Mammary epithelial cell (primary cell): ENCODE results near the gene HS3ST4.

Source experiments
- CTCF ChIP-seq, 2 donors: IDR thresholded peaks in 1 of 2; conservative IDR thresholded peaks in 1 of 2; 2 replicates each; pipeline ENCODE4 v1.5.1; 2011 to 2012; ENCODE audit warnings: inconsistent platforms in 2 of 2, low read length in 2 of 2, mild to moderate bottlenecking in 2 of 2, control low read depth in 1 of 2, low read depth in 1 of 2; ENCODE audit not compliant: insufficient read depth in 1 of 2; ENCODE audit errors: extremely low read depth in 1 of 2
- EZH2 ChIP-seq: IDR thresholded peaks from 2 replicates; pipeline ENCODE4 v1.6.1; 2012; ENCODE audit warnings: low read length, inconsistent platforms, borderline replicate concordance

DNA sequence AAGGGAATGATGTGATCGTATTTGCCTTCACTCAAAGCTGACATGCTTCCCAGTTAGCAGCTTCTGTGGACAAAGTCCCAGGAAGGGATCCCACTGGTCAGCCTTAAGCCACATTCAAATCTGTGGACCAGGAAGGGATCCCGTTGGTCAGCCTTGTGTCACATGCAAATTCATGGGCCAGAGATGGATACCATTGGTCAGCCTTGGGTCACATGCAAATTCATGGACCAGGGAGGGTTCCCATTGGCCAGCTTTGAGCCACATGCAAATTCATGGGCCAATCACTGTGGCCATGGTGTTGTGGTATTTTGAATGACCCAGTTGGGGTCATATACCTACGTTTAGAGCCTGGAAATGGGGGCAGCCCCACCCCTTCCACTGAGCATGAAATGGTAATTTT lies 201.6 kb downstream of the HS3ST4 start:
- TF ChIP-seq CTCF (conservative IDR thresholded peaks at IDR 0.05 in 1 of 2, IDR thresholded peaks at IDR 0.05 in 1 of 2; ENCODE audit: extremely low read depth in 1 of 2, insufficient read depth in 1 of 2, low read depth in 1 of 2, low read length in 2 of 2) = no peak
- TF ChIP-seq EZH2 = no peak
